SK-N-MC (cell line): Measurements from ENCODE around the gene MIGA1.

ENCODE experiments used
- EZH2 ChIP-seq: fragments of 200-600 bp; sonication (generic); IDR thresholded peaks from one replicate; pipeline ENCODE4 v1.6.1; 2017; ENCODE audit warnings: antibody characterized with exemption
- POLR2AphosphoS5 ChIP-seq: IDR thresholded peaks from 2 replicates; pipeline ENCODE4 v1.6.1; 2012; ENCODE audit warnings: mild to moderate bottlenecking, low read depth, low read length, borderline replicate concordance

GRCh38 chr1:77876884-77877283, 97.4 kb downstream of the MIGA1 start:
- no peak for TF ChIP-seq POLR2AphosphoS5
- no peak for TF ChIP-seq EZH2
